NCI-H1436 treated with DMSO at 0.1 percent for 48 hours (cell line): ENCODE measurements around the gene CDT1.

Experiments
- DNase-seq: peaks from one replicate; lab custom pipeline; 2025; lab: John Stamatoyannopoulos, UW

The CDT1 gene

DNA sequence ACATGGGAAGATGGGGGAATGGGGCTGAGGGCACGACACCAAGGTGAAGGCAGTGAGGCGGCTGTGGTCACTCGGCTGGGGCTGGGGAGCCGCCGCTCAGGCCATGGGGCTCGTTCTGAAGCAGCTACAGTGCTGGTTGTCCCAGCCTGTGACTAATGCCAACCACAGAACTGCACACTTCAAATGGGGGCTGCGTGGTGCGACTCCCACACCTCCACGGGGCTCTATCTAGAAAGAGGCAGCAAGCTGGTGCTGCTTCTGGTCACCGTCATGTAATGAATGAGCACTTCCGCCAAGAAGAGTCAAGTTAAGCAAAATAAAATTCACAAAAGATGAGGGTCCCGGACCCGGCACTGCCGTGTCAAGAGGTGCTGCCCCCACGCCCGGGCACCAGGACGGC lies 33.2 kb downstream of the CDT1 start:
- no peak for DNase-seq

DNA sequence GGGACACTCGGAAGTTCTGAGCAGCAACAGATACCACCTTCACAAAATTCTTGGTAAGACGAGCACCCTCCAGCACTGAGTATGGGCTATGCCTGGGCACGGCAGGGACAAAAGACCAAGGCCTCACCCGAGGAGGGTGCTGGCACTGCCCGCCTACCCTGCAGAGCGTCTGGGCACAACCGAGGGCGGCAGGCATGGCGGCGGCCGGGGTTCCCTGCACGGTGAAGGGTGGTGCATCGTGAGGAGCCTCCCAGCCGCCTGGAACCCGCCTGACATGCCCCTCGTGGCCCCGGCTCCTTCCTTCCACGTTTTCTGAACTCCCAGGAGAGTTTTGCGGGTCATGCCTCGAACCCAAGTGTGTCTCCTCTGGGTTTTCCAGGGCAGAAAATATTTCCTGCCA lies 34.2 kb downstream of the CDT1 start:
- no peak for DNase-seq

DNA sequence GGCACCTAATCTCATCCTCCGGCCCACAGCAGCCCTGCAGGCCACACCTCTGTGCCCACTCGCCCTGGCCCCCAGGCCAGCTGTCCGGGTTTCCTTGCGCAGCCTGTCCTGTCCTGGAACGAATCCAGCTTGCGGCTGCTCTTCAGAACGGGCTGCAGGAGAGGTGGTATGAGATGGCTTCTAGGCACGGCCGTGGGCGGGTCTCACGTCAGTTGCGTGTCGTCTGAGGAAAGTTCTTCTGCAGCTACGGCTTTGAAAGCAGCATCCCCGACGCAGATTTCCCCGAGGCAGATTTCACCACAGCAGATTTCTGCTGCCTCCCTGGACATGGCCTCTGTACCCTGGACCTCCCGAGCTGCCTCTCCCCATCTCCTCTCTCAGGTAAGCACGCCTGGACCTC lies 35.0 kb downstream of the CDT1 start:
- DNase-seq, result no peak

DNA sequence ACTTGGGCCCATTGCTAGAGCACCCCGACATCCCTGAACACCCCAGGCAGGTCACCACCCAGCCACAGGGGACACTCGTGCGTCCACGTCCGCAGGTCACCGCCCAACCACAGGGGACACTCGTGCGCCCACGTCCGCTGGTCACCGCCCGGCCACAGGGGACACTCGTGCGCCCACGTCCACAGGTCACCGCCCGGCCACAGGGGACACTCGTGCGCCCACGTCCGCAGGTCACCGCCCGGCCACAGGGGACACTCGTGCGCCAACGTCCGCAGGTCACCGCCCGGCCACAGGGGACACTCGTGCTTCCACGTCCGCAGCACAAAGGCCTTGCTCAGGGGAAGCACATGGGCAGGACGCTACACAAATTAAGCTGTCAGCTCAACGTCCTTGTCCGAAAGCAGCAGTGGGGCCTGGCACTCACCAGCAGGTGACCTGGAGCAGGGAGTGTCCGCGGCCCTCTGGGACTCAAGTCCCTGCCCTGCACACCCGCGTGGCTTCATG lies 35.5 kb downstream of the CDT1 start:
- no peak for DNase-seq

DNA sequence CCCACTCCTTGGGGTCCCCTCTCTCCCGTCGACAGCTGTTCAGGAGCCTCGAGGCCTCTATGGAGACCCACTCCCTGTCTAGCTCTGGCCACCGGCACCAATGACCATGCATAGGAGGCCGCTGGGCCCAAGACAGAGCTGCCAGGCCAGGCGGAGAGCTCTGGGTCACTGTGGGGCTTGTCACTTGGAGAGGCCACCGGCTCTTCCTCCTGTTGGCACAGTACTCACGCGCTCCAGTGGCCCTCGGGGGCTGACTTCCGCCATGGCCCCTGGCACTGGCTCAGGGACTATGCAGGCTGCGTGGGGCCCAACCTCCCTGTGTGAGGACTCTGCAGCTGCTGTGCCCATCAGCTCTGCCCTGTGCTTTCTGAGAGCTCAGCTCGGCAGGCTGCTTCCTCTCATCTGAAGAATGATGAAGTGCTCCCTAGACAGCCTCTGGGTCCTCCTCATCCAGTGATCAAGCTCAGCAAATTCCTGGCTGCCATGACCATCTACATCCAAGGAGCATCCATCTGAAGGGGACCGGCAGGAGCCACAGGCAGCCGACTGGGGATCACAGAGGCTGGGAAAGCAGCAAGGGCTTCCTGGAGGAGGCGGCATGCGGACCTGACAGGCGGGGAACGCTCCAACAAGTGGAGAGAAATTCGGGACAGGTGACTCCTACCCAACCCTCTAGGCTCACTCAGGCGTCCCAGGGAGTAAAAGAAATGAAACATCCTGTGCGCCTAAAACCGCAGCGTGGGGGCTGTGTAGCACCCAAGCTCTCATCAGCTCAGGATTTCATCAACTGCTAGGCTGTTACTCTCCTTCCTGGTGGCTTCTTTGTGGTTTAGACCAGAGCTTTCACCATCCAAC lies 36.4 kb downstream of the CDT1 start:
- no peak for DNase-seq

DNA sequence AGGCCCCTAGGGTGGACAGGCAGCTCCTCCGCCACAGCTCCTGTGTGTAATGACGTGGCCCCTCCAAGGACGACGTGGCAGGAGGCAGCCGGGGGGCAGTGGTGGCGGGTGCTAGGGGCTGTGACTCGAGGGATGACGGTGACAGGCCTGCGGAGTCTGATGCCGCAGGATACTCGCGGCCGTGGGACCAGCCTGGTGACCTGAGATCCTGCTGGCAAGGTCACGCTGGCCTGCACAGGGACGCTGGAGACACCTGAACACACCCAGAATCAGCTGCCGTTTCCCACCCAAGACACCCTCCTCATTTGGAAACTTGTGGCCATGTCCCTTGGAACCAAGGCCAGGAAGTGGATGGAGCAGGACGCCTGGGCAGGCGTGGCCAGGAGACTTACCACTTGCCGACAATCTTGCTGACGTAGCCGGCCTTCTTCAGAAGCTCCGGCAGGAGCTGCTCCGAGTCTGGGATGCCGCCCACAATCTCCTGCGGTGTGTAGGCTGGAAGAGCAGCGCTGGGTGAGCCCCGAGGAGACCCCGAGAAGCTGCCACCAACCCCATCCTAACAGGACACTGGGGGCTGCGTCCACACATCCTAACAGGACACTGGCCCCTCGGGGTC lies 37.1 kb downstream of the CDT1 start:
- no peak for DNase-seq

DNA sequence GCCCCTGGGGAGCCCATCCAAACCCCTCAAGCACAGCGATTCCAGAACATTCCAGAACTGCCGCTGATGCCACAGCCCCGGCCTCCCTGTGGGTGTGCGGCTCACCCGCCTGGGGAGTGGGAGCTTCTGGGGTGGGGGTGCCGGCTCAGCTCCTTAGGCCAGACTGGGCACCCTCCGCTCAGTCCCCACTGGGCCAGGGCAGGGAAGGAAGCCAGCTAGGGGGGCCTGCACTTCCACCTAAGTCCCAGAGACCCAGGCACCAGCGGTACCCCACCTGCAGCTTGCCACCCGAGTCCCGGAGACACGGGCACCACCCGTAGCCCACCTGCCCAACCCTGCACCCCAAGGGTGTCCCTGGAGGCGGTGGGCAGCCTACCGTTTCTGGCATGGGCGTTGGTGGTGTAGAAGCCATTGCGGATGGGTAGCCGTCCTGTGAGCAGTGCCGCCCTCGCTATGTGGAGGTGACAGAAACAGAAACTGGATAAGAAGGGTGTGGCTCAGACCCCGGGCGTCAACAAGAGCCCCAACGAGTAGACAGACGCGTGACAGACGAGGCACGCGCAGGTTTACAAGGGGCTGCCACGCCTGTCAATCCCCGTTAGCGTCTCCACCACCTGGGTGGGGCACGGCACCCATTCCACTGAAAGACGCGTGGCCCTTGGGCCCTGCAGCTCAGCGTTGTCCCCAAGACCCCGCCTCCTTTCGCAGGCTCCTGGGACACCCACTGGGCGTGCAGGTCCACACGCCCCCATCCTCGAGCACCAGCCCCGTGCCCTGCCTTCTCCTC lies 38.1 kb downstream of the CDT1 start:
- no peak for DNase-seq

DNA sequence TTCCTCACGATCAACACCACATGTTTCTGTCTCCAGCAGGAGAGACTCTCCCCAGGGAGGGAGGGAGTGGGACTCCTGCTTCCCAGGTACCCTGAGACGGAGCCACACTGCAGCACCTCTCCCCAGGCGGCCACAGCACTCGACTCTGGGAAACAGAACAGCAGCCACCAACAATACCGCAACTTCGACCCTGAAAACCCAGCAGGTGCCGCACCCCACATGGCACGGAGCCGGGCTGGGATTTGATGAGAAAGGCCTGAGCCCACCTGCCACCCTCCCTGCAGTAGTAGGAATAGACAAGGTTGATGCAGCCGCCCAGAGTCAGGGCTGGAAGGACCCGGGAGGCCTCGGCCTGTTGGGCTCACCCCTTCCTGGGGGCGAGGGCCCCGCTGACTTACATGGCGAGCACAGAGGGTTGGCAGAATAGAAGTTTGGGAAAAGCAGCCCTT lies 38.7 kb downstream of the CDT1 start:
- DNase-seq, result no peak

DNA sequence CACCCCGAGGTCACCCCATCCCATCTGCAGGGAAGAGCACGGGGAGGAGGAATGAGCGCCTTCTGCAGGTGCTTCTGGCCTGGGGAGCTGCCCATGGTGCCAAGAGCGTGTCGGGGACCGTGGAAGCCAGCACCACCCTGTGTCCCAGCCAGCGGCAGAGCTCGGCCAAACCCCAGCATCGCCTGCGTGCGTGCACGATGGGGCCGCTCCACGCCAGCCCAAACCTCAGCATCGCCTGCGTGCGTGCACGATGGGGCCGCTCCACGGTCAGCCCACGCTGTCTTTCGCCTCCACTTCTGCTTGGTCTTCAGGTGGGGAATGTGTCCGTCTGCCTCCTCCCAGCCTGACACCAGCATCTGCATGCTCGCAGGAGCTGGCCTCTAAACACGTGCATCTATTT lies 39.2 kb downstream of the CDT1 start:
- no peak for DNase-seq

DNA sequence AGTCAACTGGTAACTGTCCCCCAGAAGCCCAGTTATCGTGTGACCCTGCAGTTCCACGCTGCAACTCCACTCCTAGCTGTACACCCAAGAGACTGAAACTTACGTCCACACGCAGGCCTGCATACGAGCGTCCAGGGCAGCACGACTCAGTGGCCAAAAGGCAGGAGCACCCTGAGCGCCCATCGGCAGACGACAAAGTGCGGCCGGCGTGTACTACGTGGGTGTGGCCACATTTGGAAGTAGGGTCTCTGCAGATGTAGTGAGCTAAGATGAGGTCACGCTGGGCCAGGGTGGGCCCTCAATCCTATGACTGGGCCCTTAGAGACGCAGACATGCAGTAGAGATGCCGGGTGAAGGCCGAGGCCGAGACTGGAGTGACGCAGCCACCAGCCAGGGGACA lies 39.7 kb downstream of the CDT1 start:
- no peak for DNase-seq

DNA sequence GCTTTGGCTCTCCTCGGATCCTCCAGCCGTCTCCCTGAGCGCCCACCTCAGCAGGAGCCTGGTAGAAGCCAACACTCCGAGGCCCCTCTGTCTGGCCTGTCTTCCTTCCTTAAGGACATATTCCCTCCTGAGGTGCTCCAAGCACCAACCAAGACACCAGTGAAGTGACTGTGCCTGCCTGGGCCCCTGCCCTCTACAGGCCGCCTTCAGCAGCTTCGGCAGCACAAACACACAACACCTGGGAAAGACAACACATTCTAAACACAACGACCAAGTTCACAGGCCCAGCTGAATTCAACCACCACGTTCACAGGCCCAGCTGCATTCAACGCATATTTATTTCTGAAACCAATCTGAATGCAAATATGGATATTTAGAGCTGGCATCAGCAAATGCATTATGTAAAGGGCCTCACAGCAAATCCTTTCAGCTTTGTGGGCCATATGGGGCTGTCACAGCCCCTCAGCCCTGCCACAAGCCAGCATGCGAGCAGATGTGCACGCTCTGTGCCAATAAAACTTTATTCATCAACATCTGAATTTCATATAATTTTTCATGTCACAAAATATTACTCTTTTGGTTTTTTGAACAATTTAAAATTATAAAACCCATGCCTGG lies 40.9 kb downstream of the CDT1 start:
- no peak for DNase-seq

DNA sequence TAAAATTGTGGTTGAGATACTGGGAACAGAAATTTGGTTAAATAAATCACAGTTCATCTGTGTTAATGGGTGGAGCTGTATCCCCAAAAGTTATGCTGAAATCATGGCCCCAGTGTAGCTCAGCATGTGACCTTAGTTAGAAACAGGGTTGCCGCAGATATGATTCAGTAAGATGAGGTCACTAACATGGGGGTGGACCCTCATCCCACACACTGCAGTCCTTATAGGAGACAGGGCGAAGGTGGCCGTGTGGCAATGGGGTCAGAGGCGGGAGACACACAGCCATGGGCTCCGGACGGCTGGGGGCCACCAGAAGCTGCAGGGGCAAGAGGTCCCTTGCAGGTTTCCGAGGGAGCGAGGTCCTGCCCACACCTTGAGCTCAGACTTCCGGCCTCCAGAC lies 42.5 kb downstream of the CDT1 start:
- DNase-seq, result no peak

DNA sequence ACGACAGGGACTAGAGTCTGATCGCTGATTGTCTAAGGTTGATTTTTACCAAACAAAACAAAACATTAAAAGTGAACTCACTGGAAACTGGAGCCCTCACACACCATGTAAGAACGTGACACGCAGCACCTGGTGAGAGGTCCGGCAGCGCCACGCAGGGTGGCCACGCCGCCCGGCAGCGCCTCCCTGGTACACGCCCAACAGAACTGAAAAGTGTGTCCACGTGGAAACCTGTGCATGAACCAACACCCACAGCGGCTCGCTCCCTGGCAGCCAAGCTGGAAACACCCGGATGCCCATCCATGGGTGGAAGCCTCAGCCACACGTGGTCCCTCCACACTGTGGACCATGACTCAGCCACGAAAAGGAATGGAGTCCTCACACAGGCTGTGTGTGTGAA lies 44.1 kb downstream of the CDT1 start:
- DNase-seq, result no peak

DNA sequence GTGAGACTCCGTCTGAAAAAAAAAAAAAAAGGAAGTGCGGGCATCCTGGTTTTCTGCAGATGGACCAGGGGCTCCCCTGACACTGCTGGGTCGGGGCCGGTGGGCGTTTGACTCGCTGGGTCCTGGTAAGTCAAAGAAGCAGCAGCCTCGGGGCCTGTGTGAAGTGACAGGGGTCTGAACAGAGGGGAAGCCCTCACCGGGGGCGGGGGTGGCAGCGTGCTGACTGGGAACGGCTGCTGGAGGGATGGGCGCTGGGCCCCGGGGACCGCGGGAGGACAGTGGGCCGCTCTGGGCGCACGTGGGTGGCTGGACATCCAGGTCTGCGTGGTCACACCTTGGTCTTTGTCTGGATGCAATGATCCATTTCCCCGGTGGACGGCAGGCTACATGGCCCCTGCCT lies 45.0 kb downstream of the CDT1 start:
- no peak for DNase-seq

DNA sequence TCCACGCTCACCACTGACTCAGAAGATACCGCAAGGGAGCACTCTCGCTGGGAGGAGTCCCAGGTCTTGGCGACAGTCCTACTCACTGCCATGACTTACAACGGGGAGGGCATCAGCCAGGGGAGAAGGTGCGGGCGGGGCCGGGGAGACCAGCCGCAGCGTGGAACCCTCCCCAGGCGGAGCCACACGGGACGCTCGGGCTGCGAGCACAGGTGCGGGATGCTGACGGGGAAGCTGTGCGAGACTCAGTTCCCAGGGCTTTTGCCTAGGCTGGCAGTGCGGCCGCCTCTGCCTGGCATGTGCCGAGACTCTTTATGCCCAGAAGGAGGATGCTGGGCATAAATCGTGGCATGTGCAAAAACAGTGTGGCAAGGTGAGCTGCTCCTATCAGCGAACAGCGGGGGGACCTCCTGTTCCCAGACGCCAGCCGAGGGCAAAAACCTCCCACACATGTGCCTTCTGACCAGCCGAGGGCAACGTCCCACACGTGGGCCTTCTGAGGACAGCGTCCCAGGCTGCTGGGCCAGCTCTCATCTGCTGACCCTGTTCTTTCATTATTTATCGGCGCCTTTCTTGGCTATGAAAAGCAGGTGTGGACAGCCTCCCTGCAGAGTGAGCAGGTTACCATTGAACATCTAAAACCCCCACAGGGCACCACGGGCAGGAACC lies 47.1 kb downstream of the CDT1 start:
- DNase-seq, result no peak

DNA sequence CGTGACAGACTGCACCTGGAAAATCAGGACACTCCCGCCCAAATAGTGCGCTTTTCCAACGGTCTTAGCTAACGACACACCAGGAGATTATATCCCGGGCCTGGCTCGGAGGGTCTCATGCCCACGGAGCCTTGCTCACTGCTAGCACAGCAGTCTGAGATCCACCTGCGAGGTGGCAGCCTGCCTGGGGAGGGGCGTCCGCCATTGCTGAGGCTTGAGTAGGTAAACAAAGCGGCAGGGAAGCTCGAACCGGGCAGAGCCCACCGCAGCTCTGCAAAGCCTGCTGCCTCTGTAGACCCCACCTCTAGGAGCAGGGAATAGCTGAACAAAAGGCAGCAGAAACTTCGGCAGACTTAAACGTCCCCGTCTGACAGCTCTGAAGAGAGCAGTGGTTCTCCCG lies 48.0 kb downstream of the CDT1 start:
- DNase-seq, result no peak

DNA sequence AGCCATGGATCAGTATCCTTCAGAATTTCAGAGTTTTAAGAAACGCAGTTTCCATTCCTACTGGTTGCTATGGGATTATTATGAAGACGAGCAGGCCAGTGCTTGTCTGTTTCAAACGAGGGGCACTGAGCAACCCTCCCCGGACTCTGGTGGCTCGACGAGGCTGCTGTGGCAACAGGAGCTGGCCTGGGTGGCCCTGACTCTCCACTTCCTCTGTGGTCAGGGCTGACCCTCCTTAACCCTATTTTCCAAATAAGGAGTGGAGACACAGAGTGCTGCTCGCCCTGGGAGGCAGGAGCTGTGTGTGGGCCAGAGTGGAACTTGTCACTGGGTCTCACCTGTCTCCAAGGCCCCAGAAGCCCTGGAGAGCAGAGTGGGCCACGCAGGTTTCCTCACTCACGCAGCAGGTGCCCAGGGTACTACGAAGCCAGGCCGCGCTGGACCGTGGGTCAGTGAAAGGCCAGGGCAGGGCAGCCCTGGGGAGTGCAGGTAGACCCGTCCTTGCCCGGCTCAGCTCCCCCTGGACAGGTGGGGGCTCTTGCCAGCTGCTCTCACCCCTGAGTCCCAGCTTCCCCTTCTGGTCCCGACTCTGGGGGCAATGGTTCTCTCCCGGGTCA lies 49.8 kb downstream of the CDT1 start:
- no peak for DNase-seq

DNA sequence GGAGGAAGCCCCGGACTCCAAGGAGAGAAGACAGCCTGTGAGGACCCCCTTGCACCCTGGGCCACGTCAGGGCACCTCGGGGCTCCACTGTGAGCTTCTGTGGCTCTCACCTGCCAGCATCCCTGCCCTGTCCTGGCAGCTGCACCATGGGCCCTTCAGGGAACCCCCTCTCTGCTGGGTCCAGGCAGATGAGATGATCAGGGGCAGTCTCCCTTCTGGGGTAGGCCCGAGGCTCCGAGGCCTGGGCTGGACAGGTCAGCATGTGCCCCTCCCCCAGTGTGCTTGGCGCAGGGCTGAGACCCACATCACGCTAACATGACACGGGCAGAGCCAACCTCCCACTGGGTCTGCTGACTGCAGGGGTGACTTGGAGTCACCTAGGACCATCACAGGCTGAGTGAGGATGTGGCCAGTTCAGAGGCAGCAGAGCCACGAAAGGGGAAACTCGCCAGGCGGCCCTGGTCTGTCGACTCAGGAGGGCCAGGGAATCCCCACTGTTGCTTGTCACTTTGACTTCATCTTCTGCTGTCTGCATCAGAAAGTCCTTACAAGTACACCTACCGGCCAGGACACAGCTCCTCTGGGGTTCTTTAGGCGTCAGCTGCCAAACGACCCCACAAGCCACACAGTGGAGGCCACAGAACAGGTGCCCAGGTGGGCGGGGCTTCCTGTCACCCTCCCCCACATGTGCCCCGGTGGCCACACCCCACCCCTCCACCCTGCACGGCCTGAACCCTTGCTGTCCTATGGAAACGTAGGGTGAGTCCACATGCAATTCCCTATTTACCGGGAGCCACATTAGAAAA lies 50.9 kb downstream of the CDT1 start:
- DNase-seq, result no peak

DNA sequence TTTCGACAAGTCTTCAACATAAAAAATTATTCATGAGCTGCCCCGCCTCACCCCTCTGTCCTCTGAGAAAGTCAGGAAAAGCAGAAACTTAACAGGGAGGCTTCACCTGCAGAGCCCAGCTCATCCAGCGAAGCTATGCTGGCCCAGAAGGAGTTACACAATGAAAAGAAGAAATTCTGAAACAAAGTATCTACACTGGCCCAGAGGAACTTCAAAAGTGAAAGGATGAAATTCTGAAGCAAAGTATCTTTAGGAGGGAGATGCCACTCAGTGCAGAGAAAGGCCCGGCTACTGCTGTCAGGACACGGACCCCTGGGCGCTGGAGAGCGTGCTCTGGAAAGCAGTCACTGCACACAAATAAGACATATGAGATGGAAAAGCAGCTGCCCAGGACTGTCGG lies 51.6 kb downstream of the CDT1 start:
- DNase-seq, result no peak

DNA sequence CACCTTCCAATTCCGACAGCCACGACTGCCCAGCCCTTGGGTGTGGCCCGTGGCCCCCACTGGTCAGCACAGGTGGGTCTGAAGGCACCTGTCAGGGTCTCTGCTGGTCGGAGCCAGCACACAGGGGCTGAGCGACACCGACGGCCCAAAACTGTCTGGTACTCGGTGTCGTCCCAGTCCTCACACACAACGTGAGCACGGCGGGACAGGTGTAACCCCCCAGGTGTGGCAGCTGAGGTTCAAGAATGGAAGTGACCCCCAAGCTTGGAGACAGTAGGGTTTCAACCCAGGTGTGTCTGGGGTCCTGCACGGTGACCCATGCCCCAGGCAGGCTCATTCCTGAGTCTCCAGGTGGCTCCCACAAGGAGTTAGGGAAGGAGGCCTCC lies 52.1 kb downstream of the CDT1 start:
- no peak for DNase-seq
